Spinal cord (tissue), 10 donors: ENCODE data around the gene PARD3B. TPM values are rescaled to one million over a fixed set of nuclear protein-coding genes. Genes with fewer than 3 reads are reported as not detected.
"Not testable (repeated sequence)": the region's sequence is repeated elsewhere in the genome, so short reads cannot be mapped to it uniquely, and the experiment has no call there.

Experiments used
- DNase-seq, 6 donors: peaks; one replicate each; pipeline versions ENCODE4 v3.0.0 to v3.0.0-alpha.2; 2013 to 2015; ENCODE audit warnings: low spot score in 6 of 6, low read depth in 4 of 6
- H3K27ac ChIP-seq: one replicate; pipeline ENCODE4 v1.5.1; 2013; ENCODE audit warnings: low read depth, low read length, control low read depth
- H3K27me3 ChIP-seq: one replicate; pipeline ENCODE4 v1.6.1; 2013; ENCODE audit warnings: low read length; ENCODE audit not compliant: control insufficient read depth, insufficient read depth
- H3K36me3 ChIP-seq: one replicate; pipeline ENCODE4 v1.6.1; 2013; ENCODE audit warnings: low read length; ENCODE audit not compliant: control insufficient read depth, insufficient read depth
- H3K4me1 ChIP-seq: one replicate; pipeline ENCODE4 v1.6.1; 2013; ENCODE audit warnings: low read length; ENCODE audit not compliant: control insufficient read depth, insufficient read depth
- H3K4me3 ChIP-seq: one replicate; pipeline ENCODE4 v1.5.1; 2013; ENCODE audit warnings: low read depth, low read length, control low read depth
- H3K9me3 ChIP-seq: one replicate; pipeline ENCODE4 v1.6.1; 2013; ENCODE audit warnings: low read length; ENCODE audit not compliant: control insufficient read depth, insufficient read depth
- WGBS: methylation state at CpG from one replicate; pipeline ENCODE4 v1.1.5; 2013; ENCODE audit warnings: missing lambda C conversion rate; ENCODE audit not compliant: insufficient coverage; 5-methylcytosine and 5-hydroxymethylcytosine counted together
- polyA plus RNA-seq, 2 donors: library from polyadenylated mRNA; unstranded; fragments of 120-200 nt; gene quantifications; one replicate each; pipeline ENCODE4 v1.2.1, GENCODE V29; 2013; ENCODE audit not compliant: insufficient read length in 2 of 2
- total RNA-seq, 2 donors: library from RNA; depleted of rRNA in 1 of 2; stranded (reverse); fragments of 120-200 nt in 1 of 2; fragments of >200 nt in 1 of 2; gene quantifications; one replicate each; pipeline versions ENCODE4 v1.2.3 to v1.2.4, GENCODE V29; 2013 to 2014
- donor health status: healthy.

PARD3B gene
- total and polyA plus RNA-seq, 4 donors = 10.8 to 34.6 (median 22.1) TPM

- Histone ChIP-seq H3K9me3 (no peaks in the 10 kb centered on the region), H3K4me1 (peaks cover 3% of the 10 kb centered on the region), H3K4me3 (no peak overlapping the region), H3K27ac (no peak overlapping the region), H3K36me3 (no peaks in the 10 kb centered on the region), H3K27me3 (no peaks in the 10 kb centered on the region)
- DNase-seq = no peak
- WGBS = no CpG with 5 or more reads among the region's 4 CpGs
Observed at GRCh38 chr2:205484764-205485163, 939.5 kb downstream of the PARD3B start.

GRCh38 chr2:205493528-205493927, 948.3 kb downstream of the PARD3B start:
- no CpG with 5 or more reads among the region's 2 CpGs for WGBS
- H3K27me3 ChIP-seq, H3K4me1 ChIP-seq, H3K4me3 ChIP-seq, H3K36me3 ChIP-seq, H3K27ac ChIP-seq, DNase-seq, H3K9me3 ChIP-seq: not testable (repeated sequence)

- peak in 1 of 6 donors; percentile 80 for DNase-seq
- Histone ChIP-seq H3K36me3 (no peaks in the 10 kb centered on the region), H3K4me1 (no peaks in the 10 kb centered on the region), H3K4me3 (no peak overlapping the region), H3K27ac (no peak overlapping the region), H3K27me3 (no peaks in the 10 kb centered on the region), H3K9me3 (no peaks in the 10 kb centered on the region)
- WGBS = 33% methylated on average over 3 of the region's 7 CpGs
Observed at GRCh38 chr2:205494537-205495235, 949.4 kb downstream of the PARD3B start.

- no peak for DNase-seq
Observed at GRCh38 chr2:205495819-205496218, 950.5 kb downstream of the PARD3B start.

DNA sequence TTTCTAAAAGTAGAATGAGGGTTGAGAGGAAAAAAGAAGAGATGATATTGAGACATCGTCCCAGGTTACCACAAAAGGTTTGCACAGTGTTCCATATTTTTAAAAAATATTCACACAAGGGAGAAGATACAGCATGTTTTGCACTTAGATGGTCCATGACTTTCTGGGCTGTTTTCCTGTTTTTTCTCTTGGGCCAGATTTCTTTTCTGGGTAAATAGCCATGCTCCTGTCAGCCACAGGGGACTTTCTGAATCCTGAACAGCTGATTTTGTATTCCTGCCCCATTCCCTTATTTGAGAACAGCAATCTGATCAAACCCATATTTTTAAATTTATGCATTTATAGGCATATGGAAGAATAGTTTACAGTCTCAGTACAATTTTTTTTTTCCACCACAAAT, 951.1 kb downstream of the PARD3B start:
- no peak overlapping the region for H3K27ac ChIP-seq

More at GRCh38 chr2:205495819-205496218, 950.5 kb downstream of the PARD3B start:
- WGBS = no CpG with 5 or more reads among the region's 1 CpG
- Histone ChIP-seq H3K4me1 (no peaks in the 10 kb centered on the region), H3K4me3 (no peak overlapping the region), H3K27me3 (no peaks in the 10 kb centered on the region), H3K36me3 (no peaks in the 10 kb centered on the region), H3K9me3 (no peaks in the 10 kb centered on the region), H3K27ac (no peak overlapping the region)

DNA sequence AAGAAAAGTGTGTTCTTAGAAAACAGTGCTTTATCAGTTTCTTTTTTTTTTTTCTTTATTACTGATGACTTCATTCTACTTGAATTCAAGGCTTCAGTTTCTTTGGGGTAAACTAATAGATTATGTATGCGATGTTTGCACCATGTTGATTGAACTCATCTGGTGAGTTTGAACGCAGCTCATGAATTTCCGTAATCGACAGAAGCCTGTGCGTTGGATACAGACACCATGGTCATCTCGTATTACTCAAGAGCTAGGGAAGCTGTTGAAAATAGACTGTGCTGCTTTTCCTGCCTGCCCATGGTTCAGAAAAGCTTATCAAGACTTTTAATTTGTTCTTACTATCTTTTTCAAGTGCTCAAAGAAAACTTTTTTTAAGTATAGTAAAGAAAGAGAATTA, 951.5 kb downstream of the PARD3B start:
- no peaks in the 10 kb centered on the region for H3K9me3 ChIP-seq
- no peaks in the 10 kb centered on the region for H3K27me3 ChIP-seq
- H3K4me3 ChIP-seq = no peak overlapping the region
- WGBS = 61% methylated on average over 4 of the region's 6 CpGs
- no peaks in the 10 kb centered on the region for H3K36me3 ChIP-seq
- H3K4me1 ChIP-seq = no peaks in the 10 kb centered on the region
- no peak overlapping the region for H3K27ac ChIP-seq
- peak in 1 of 6 donors; percentile 35 for DNase-seq

More for the DNA sequence above, 951.1 kb downstream of the PARD3B start:
- H3K27me3 ChIP-seq = no peaks in the 10 kb centered on the region
- DNase-seq = no peak
- H3K4me1 ChIP-seq = no peaks in the 10 kb centered on the region
- WGBS = no CpG with 5 or more reads among the region's 1 CpG
- H3K4me3 ChIP-seq = no peak overlapping the region
- H3K9me3 ChIP-seq = no peaks in the 10 kb centered on the region
- no peaks in the 10 kb centered on the region for H3K36me3 ChIP-seq

- Histone ChIP-seq H3K27me3 (no peaks in the 10 kb centered on the region), H3K36me3 (no peaks in the 10 kb centered on the region), H3K4me1 (no peaks in the 10 kb centered on the region), H3K4me3 (no peak overlapping the region), H3K9me3 (no peaks in the 10 kb centered on the region), H3K27ac (no peak overlapping the region)
- no peak for DNase-seq
- WGBS = 80% methylated on average over 1 of the region's 3 CpGs
Observed at GRCh38 chr2:205499006-205499405, 953.7 kb downstream of the PARD3B start.

GRCh38 chr2:205500065-205500464, 954.8 kb downstream of the PARD3B start:
- H3K4me1 ChIP-seq = no peaks in the 10 kb centered on the region
- DNase-seq = no peak
- 80% methylated on average over 1 of the region's 4 CpGs for WGBS
- H3K9me3 ChIP-seq = no peaks in the 10 kb centered on the region
- no peaks in the 10 kb centered on the region for H3K27me3 ChIP-seq
- no peak overlapping the region for H3K4me3 ChIP-seq
- H3K27ac ChIP-seq = no peak overlapping the region
- H3K36me3 ChIP-seq = no peaks in the 10 kb centered on the region

DNA sequence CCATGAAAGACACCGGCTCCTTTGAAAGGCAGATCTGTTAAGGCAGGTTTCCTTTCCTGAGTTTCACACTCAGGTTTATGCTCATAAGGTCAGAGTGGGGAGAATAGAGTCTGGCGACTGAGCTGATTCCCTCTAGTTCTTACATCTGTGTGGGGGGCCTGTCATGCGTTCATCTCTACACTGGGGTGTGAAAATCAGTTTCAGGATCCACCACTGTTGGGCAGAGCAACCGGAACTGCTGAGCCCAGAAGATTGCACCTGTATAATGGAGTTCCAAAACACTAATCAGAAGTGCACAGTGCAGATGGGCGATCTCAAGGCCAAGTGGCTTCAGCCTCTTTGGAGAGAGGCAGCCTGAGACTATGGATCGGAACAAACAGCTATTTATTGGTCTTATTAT, 955.7 kb downstream of the PARD3B start:
- H3K36me3 ChIP-seq = no peaks in the 10 kb centered on the region
- DNase-seq = no peak
- WGBS = 91% methylated on average over 4 of the region's 6 CpGs
- no peak overlapping the region for H3K4me3 ChIP-seq
- H3K27ac ChIP-seq = no peak overlapping the region
- H3K9me3 ChIP-seq = no peaks in the 10 kb centered on the region
- H3K27me3 ChIP-seq = no peaks in the 10 kb centered on the region
- H3K4me1 ChIP-seq = no peaks in the 10 kb centered on the region

DNA sequence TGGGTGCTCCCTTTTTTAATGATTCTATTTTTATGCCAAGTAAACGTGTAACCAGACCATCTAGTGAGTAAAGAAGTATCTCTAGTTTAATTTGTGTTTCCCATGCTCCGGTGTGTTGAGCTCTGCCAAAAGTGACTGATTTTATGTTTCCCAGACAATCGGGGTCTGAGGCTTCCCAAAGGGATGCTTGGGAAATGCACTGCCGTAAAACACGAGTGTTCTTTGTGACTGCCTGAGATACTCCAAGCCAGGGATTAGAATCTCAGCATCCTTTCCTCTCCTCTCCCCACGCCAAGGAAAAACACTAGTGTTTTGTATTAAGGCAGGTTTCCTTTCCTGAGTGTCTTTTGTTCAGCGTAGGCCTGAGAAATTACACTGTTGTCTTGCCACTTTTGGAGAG, 956.6 kb downstream of the PARD3B start:
- Histone ChIP-seq H3K4me1 (no peaks in the 10 kb centered on the region), H3K27me3 (no peaks in the 10 kb centered on the region), H3K36me3 (no peaks in the 10 kb centered on the region), H3K9me3 (no peaks in the 10 kb centered on the region), H3K4me3 (no peak overlapping the region), H3K27ac (no peak overlapping the region)
- WGBS = 52% methylated on average over 3 of the region's 7 CpGs
- DNase-seq = peak in 1 of 6 donors; percentile 46
